CD4-positive, alpha-beta T cell (primary cell): ENCODE data around the gene H3-3A. TPM values are rescaled to one million over a fixed set of nuclear protein-coding genes. Genes with fewer than 3 reads are reported as not detected.
A peak's percentile ranks its signal among the peaks of the same experiment; 100 is the strongest.

ENCODE experiments used
- ATAC-seq: fragments of 200-7000 bp; cut with Tn5 transposase; one replicate; pipeline ENCODE4 v1.10.0; 2022; ENCODE audit warnings: mild to moderate bottlenecking; ENCODE audit not compliant: poor library complexity
- CTCF ChIA-PET: fragments of 350-600 bp; sonication (Branson Sonifier 250); formaldehyde crosslinking; loops from one replicate; lab custom pipeline; 2021; ENCODE audit warnings: antibody characterized with exemption, inconsistent platforms; lab: Charles Lee
- POLR2A ChIA-PET: fragments of 350-600 bp; sonication (Branson Sonifier 250); formaldehyde crosslinking; loops from one replicate; lab custom pipeline; 2021; ENCODE audit warnings: antibody characterized with exemption, inconsistent platforms; lab: Charles Lee
- DNase-seq, 14 experiments: peaks; one replicate each; pipeline ENCODE4 v3.0.0-alpha.2; 2013 to 2020; ENCODE audit warnings: mixed read lengths in 2 of 14
- H3K27ac ChIP-seq, 2 donors: one replicate each; pipeline versions ENCODE4 v1.5.1 to v1.7.0; 2013; ENCODE audit warnings: low read length in 2 of 2, low read depth in 1 of 2, mild to moderate bottlenecking in 1 of 2
- H3K27me3 ChIP-seq, 2 experiments: 1 replicate in 1 of 2; 2 replicates in 1 of 2; pipeline versions ENCODE4 v1.6.1 to v1.7.0; 2013; ENCODE audit warnings: low read length in 2 of 2, control low read depth in 1 of 2, mild to moderate bottlenecking in 1 of 2, moderate library complexity in 1 of 2; ENCODE audit not compliant: insufficient read depth in 2 of 2, control insufficient read depth in 1 of 2
- H3K36me3 ChIP-seq: one replicate; pipeline ENCODE4 v1.6.1; 2013; ENCODE audit warnings: low read length, control low read depth; ENCODE audit not compliant: insufficient read depth
- H3K4me1 ChIP-seq: one replicate; pipeline ENCODE4 v1.6.1; 2013; ENCODE audit warnings: low read length, control low read depth; ENCODE audit not compliant: insufficient read depth
- H3K4me3 ChIP-seq: one replicate; pipeline ENCODE4 v1.5.1; 2013; ENCODE audit warnings: mild to moderate bottlenecking, low read length, moderate library complexity
- H3K9me3 ChIP-seq, 2 experiments: 1 replicate in 1 of 2; 2 replicates in 1 of 2; pipeline versions ENCODE4 v1.6.1 to v1.7.0; 2013; ENCODE audit warnings: low read length in 2 of 2, mild to moderate bottlenecking in 2 of 2, control low read depth in 1 of 2, moderate library complexity in 1 of 2; ENCODE audit not compliant: control insufficient read depth in 1 of 2, insufficient read depth in 1 of 2
- H3K27ac Mint-ChIP-seq: one replicate; pipeline ENCODE4 v1.8.0; 2020; ENCODE audit warnings: mixed read lengths
- H3K27me3 Mint-ChIP-seq: one replicate; pipeline ENCODE4 v1.8.0; 2021; ENCODE audit warnings: mixed read lengths
- H3K36me3 Mint-ChIP-seq: one replicate; pipeline ENCODE4 v1.8.0; 2021; ENCODE audit warnings: low read depth, mixed read lengths
- H3K4me1 Mint-ChIP-seq: one replicate; pipeline ENCODE4 v1.8.0; 2021; ENCODE audit warnings: low read depth, mixed read lengths
- H3K4me3 Mint-ChIP-seq: one replicate; pipeline ENCODE4 v1.8.0; 2020; ENCODE audit warnings: mild to moderate bottlenecking, mixed read lengths
- H3K9me3 Mint-ChIP-seq: one replicate; pipeline ENCODE4 v1.8.0; 2020; ENCODE audit warnings: mixed read lengths
- intact Hi-C, 2 experiments: fragments of 100-400 bp; cut with DNase I in 1 of 2; cut with micrococcal nuclease in 1 of 2; formaldehyde crosslinking; loops; one replicate each; pipeline versions ENCODE4 v1.15.1 to v1.9.0; 2023 to 2025; cut with DNase I, micrococcal nuclease
- total RNA-seq, 174 experiments: library from RNA in 2 of 174; stranded (reverse) in 2 of 174; gene quantifications; one replicate each; pipeline ENCODE4 v1.2.3 and lab custom pipeline; 2021 to 2026
- TF ChIP-seq, protein P1 (sequence below): fragments of 200-600 bp; IDR thresholded peaks from one replicate; pipeline ENCODE4 v1.8.0; 2022; ENCODE audit warnings: antibody characterized with exemption, mild to moderate bottlenecking

The H3-3A gene
- total RNA-seq, 2 experiments from 2014 or later = 372 to 380 TPM

DNA sequence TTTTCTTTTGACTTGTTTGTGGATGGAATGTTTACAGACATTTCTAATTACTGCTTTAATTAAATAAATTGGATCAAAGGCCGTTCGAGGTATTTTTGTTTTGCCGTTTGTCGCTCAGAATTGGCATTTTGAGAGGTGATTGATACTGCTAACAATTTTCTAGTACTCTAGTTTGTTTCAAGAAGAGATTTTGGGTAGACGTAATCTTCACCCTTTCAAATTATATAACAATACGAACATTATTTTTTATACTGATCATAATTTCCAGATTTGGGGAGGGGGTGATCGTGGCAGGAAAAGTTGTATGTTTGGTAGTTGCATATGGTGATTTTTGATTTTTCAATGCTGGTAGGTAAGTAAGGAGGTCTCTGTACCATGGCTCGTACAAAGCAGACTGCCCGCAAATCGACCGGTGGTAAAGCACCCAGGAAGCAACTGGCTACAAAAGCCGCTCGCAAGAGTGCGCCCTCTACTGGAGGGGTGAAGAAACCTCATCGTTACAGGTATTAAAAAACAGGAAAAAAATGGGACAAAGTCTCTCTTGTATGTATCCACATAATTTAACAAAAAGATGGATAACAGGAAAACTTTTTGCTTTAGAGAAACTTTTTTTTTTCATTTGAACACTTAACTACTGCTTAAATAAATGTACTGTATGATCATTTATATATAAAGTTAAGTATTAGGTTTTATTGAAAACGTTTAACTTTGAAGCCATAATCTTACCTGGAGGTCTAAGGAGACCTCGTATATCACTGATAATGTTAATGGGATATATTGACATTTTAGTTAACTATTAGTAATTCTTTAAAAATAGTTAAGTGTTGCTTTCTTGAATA, 1.7 kb downstream of the H3-3A start:
- Mint-ChIP-seq H3K27ac (peak overlapping the region; percentile 99), H3K4me1 (peaks cover 76% of the 10 kb centered on the region), H3K36me3 (peaks cover 85% of the 10 kb centered on the region), H3K9me3 (no peaks in the 10 kb centered on the region), H3K27me3 (no peaks in the 10 kb centered on the region), H3K4me3 (peak overlapping the region; percentile 100)
- CTCF ChIA-PET = interaction anchor here (0.6 to 2.5 kb wide), 34 partner anchors 8 to 675 kb away, joined by 3 to 28 read pairs (median 4); partner anchors contain the start of genes ITPKB, SDE2 and SRP9
- no peaks in the 10 kb centered on the region for H3K27me3 ChIP-seq
- H3K36me3 ChIP-seq = peaks cover 43% of the 10 kb centered on the region
- H3K4me3 ChIP-seq = peak overlapping the region; percentile 90
- no peaks in the 10 kb centered on the region for H3K9me3 ChIP-seq
- POLR2A ChIA-PET = interaction anchor here (0.6 to 6.7 kb wide), 36 partner anchors 10 to 637 kb away, joined by 3 to 750 read pairs (median 14); partner anchors contain the start of genes ACBD3, LBR, LIN9 and PARP1
- ATAC-seq (no peak), DNase-seq (peak in 4 of 14 experiments; percentile 16 to 60 (median 54))
- TF ChIP-seq, protein P1, sequence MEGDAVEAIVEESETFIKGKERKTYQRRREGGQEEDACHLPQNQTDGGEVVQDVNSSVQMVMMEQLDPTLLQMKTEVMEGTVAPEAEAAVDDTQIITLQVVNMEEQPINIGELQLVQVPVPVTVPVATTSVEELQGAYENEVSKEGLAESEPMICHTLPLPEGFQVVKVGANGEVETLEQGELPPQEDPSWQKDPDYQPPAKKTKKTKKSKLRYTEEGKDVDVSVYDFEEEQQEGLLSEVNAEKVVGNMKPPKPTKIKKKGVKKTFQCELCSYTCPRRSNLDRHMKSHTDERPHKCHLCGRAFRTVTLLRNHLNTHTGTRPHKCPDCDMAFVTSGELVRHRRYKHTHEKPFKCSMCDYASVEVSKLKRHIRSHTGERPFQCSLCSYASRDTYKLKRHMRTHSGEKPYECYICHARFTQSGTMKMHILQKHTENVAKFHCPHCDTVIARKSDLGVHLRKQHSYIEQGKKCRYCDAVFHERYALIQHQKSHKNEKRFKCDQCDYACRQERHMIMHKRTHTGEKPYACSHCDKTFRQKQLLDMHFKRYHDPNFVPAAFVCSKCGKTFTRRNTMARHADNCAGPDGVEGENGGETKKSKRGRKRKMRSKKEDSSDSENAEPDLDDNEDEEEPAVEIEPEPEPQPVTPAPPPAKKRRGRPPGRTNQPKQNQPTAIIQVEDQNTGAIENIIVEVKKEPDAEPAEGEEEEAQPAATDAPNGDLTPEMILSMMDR = peak; percentile 81
- intact Hi-C loops = loop anchor here (1.0 to 10.0 kb wide), 10 partner anchors 57 to 871 kb away; partner anchors contain the start of genes ACBD3 (in 1 of the 2), LBR (in 1 of the 2), LEFTY1 (in 1 of the 2) and PYCR2 (in 1 of the 2)
- peak overlapping the region; percentile 89 to 97 for H3K27ac ChIP-seq
- peaks cover 36% of the 10 kb centered on the region for H3K4me1 ChIP-seq

DNA sequence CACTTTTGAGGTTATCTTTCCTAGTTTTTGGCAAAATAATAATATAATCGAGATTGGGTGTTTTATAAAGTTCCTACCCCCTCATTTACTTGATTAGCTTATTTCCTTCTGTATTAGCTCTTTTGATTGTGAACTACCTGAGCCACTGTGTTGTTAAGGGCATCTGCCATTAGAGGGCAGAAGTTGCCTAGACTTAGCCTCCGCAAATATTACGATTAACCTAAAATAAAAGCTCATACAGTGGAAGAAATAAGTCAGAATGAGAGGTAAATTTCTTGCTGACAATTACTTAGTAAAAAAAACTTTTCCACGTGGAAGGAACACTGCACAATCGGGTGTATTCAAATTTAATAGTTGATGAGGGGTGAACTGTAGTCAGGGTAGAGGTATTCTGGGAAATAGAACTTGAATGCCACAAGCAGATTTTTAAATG, 2.3 kb downstream of the H3-3A start:
- ChIA-PET POLR2A (interaction anchor here (0.6 to 6.7 kb wide), 23 partner anchors 10 to 637 kb away, joined by 3 to 750 read pairs (median 5); partner anchors contain the start of genes LBR, LIN9, PARP1 and PYCR2), CTCF (interaction anchor here (0.6 to 2.5 kb wide), 36 partner anchors 9 to 675 kb away, joined by 3 to 28 read pairs (median 4); partner anchors contain the start of genes ITPKB, SDE2, SRP9 and TMEM63A)
- TF ChIP-seq, protein P1 = peak; percentile 63
- Mint-ChIP-seq H3K4me1 (peaks cover 72% of the 10 kb centered on the region), H3K27ac (peak overlapping the region; percentile 99), H3K27me3 (no peaks in the 10 kb centered on the region), H3K36me3 (peaks cover 85% of the 10 kb centered on the region), H3K4me3 (peak overlapping the region; percentile 85), H3K9me3 (no peaks in the 10 kb centered on the region)
- intact Hi-C loops = loop anchor here (1.0 to 10.0 kb wide), 11 partner anchors 56 to 870 kb away; partner anchors contain the start of genes ACBD3 (in 1 of the 2), LBR (in 1 of the 2), LEFTY1 (in 1 of the 2) and PYCR2 (in 1 of the 2)
- DNase-seq (peak in 8 of 14 experiments; percentile 9 to 82 (median 47)), ATAC-seq (peak; percentile 14)
- no peaks in the 10 kb centered on the region for H3K27me3 ChIP-seq
- peaks cover 46% of the 10 kb centered on the region for H3K36me3 ChIP-seq
- peak overlapping the region; percentile 90 for H3K4me3 ChIP-seq
- H3K27ac ChIP-seq = peak overlapping the region in 1 of 2 donors; percentile 6
- H3K9me3 ChIP-seq = no peaks in the 10 kb centered on the region
- H3K4me1 ChIP-seq = peaks cover 41% of the 10 kb centered on the region
